ENCODE data around the gene KIF6.

The KIF6 gene

DNA sequence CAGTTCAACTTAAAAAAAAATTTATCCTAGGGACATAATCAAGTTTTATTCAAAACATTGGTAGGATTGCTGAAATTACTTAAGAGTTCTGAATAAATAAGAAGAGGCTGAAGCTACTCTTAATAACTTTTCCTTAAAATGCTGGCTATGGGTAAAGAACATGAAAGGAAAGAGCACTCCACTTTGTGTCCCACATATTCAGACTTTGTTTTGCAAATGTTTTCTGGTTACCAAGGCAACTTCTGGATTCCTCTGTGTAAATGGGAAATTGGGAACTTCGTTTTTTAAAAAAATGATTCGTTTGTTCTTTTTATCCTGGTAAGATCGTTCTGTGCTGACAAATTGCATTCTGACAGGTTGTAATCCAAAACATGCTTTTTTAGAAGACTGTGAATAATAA, 115.0 kb downstream of the KIF6 start:
- Histone ChIP-seq H2AFZ (ENCODE audit: low read length) (no peak overlapping the region), H3K27ac (ENCODE audit: low read depth, low read length, poor library complexity, severe bottlenecking) (no peak overlapping the region), H3K9me3 (ENCODE audit: low read length) (no peaks in the 10 kb centered on the region), H3K4me1 (ENCODE audit: insufficient read depth, low read length, severe bottlenecking) (no peaks in the 10 kb centered on the region), H3K4me3 (ENCODE audit: low read depth, low read length, poor library complexity, severe bottlenecking) (no peak overlapping the region), H3K9me2 (ENCODE audit: low read depth, low read length) (no peaks in the 10 kb centered on the region), H3K79me2 (ENCODE audit: insufficient read depth, low read length) (no peaks in the 10 kb centered on the region), H3K27me3 (ENCODE audit: insufficient read depth, low read length) (no peaks in the 10 kb centered on the region), H4K20me1 (ENCODE audit: insufficient read depth, low read length) (no peaks in the 10 kb centered on the region; the same call in 1 of the 2 replicates), H3K9ac (ENCODE audit: low read length) (no peak overlapping the region), H3F3A (ENCODE audit: insufficient read depth, low read length) (no peaks in the 10 kb centered on the region), H3K4me2 (ENCODE audit: low read length) (no peak overlapping the region), H3K36me3 (ENCODE audit: insufficient read depth, low read length) (no peaks in the 10 kb centered on the region)
- TF ChIP-seq EZH2 (IDR thresholded peaks at IDR 0.05; ENCODE audit: borderline replicate concordance, low read length) = no peak
- TF ChIP-seq, protein P1, sequence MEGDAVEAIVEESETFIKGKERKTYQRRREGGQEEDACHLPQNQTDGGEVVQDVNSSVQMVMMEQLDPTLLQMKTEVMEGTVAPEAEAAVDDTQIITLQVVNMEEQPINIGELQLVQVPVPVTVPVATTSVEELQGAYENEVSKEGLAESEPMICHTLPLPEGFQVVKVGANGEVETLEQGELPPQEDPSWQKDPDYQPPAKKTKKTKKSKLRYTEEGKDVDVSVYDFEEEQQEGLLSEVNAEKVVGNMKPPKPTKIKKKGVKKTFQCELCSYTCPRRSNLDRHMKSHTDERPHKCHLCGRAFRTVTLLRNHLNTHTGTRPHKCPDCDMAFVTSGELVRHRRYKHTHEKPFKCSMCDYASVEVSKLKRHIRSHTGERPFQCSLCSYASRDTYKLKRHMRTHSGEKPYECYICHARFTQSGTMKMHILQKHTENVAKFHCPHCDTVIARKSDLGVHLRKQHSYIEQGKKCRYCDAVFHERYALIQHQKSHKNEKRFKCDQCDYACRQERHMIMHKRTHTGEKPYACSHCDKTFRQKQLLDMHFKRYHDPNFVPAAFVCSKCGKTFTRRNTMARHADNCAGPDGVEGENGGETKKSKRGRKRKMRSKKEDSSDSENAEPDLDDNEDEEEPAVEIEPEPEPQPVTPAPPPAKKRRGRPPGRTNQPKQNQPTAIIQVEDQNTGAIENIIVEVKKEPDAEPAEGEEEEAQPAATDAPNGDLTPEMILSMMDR (IDR thresholded peaks at IDR 0.05; ENCODE audit: low read length) = no peak

DNA sequence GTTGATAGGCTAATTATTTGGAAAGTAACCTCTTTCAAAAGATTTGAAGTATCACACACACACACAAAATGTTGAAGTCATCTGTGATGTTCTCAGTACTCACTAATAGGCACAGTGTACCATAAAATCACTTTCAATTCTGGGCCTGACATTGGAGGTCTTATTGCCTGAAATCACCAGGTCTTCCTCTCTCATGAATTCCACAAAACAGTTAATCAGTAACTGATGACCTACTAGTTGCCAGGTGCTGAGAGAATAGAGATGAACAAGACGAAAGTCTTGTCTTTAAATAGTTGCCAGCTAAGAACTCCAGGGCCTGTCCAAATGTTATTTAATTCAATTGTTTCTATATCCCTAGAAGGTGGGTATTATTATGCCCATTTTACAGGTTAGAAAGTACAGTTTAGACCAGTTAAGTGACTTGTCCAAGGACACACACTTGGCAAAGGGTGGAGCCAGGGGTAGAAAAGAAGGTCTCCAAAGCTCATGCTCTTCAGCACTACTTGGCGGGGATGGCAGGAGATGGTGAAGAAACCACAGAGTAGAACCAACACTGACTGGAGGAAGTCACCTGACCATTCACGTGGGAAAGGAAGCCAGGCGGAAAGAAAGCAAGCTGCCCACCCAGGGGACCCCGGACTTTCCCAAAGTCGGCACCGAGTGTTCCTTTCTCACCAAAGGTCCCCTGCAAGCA, 116.4 kb downstream of the KIF6 start:
- Histone ChIP-seq H3K4me1 (ENCODE audit: insufficient read depth, low read length, severe bottlenecking) (no peaks in the 10 kb centered on the region), H3F3A (ENCODE audit: insufficient read depth, low read length) (no peaks in the 10 kb centered on the region), H3K27me3 (ENCODE audit: insufficient read depth, low read length) (no peaks in the 10 kb centered on the region), H3K9me2 (ENCODE audit: low read depth, low read length) (no peaks in the 10 kb centered on the region), H3K4me3 (ENCODE audit: low read depth, low read length, poor library complexity, severe bottlenecking) (no peak overlapping the region), H3K27ac (ENCODE audit: low read depth, low read length, poor library complexity, severe bottlenecking) (no peak overlapping the region), H3K9ac (ENCODE audit: low read length) (no peak overlapping the region), H3K36me3 (ENCODE audit: insufficient read depth, low read length) (no peaks in the 10 kb centered on the region), H3K79me2 (ENCODE audit: insufficient read depth, low read length) (no peaks in the 10 kb centered on the region), H3K9me3 (ENCODE audit: low read length) (no peaks in the 10 kb centered on the region), H3K4me2 (ENCODE audit: low read length) (no peak overlapping the region), H2AFZ (ENCODE audit: low read length) (no peak overlapping the region), H4K20me1 (ENCODE audit: insufficient read depth, low read length) (no peaks in the 10 kb centered on the region; the same call in 1 of the 2 replicates)
- TF ChIP-seq EZH2 (IDR thresholded peaks at IDR 0.05; ENCODE audit: borderline replicate concordance, low read length) = no peak
- TF ChIP-seq, protein P1 (IDR thresholded peaks at IDR 0.05; ENCODE audit: low read length) = no peak

DNA sequence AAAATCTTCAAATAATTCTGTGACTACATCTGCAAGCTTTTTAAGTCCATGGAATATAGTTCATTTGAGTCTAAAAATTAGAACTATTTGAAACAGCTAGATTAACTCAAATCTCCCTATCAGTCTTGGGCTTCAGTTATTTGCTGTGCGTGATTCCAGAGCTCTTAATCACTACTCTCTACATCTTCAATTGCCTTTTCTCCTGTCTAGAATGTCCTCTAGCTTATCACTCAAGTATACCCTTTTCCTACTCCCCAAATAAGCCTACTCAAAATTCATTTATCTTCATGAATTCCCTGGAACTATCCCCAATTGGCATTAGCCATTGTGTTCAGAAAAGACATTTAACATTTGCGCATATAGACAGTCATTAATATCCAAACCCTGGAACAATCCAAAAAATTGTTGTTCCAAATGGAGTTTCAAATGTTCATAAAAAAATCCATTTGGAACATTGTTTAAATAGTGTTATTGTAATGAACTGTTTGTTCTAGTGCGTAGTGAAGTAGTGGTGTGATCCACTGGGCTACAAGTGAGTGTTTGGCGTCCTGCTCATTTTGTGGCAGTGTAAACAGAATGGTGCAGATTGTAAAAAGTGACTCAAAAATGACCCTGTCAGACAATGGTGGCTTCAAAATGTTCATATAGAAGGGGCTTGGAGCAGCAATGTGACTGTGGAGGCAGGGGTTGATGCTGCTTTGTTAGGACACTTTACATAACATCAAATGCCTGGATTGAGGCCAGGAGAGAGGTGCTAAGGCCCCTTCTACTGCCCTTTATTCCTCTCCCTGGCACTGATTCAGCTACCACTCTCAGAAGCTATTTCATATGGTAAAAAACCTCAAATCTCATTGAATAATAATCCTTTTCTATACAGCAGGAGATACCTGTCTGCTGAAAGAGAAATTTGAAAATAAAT, 122.3 kb downstream of the KIF6 start:
- Histone ChIP-seq H3K36me3 (ENCODE audit: insufficient read depth, low read length) (no peaks in the 10 kb centered on the region), H3K9ac (ENCODE audit: low read length) (no peak overlapping the region), H3K4me2 (ENCODE audit: low read length) (no peak overlapping the region), H3K79me2 (ENCODE audit: insufficient read depth, low read length) (no peaks in the 10 kb centered on the region), H3K9me2 (ENCODE audit: low read depth, low read length) (no peaks in the 10 kb centered on the region), H3F3A (ENCODE audit: insufficient read depth, low read length) (no peaks in the 10 kb centered on the region), H2AFZ (ENCODE audit: low read length) (no peak overlapping the region), H3K9me3 (ENCODE audit: low read length) (no peaks in the 10 kb centered on the region), H4K20me1 (ENCODE audit: insufficient read depth, low read length) (no peaks in the 10 kb centered on the region; the same call in 1 of the 2 replicates), H3K4me3 (ENCODE audit: low read depth, low read length, poor library complexity, severe bottlenecking) (no peak overlapping the region), H3K4me1 (ENCODE audit: insufficient read depth, low read length, severe bottlenecking) (no peaks in the 10 kb centered on the region), H3K27me3 (ENCODE audit: insufficient read depth, low read length) (no peaks in the 10 kb centered on the region), H3K27ac (ENCODE audit: low read depth, low read length, poor library complexity, severe bottlenecking) (no peak overlapping the region)
- TF ChIP-seq EZH2 (IDR thresholded peaks at IDR 0.05; ENCODE audit: borderline replicate concordance, low read length) = no peak
- TF ChIP-seq, protein P1 (IDR thresholded peaks at IDR 0.05; ENCODE audit: low read length) = no peak

Measured in OCI-LY1 (cell line).